HL-60 (cell line): ENCODE measurements around the gene HEATR3.

Experiments used
- SPI1 ChIP-seq: IDR thresholded peaks from 2 replicates; pipeline ENCODE4 v1.6.1; 2012; ENCODE audit warnings: low read depth, mild to moderate bottlenecking, borderline replicate concordance
- TF ChIP-seq, protein P1 (sequence below): IDR thresholded peaks from one replicate; pipeline ENCODE4 v1.5.1; 2011; ENCODE audit warnings: low read length, control low read depth, inconsistent platforms; ENCODE audit not compliant: insufficient read depth

- TF ChIP-seq, protein P1, sequence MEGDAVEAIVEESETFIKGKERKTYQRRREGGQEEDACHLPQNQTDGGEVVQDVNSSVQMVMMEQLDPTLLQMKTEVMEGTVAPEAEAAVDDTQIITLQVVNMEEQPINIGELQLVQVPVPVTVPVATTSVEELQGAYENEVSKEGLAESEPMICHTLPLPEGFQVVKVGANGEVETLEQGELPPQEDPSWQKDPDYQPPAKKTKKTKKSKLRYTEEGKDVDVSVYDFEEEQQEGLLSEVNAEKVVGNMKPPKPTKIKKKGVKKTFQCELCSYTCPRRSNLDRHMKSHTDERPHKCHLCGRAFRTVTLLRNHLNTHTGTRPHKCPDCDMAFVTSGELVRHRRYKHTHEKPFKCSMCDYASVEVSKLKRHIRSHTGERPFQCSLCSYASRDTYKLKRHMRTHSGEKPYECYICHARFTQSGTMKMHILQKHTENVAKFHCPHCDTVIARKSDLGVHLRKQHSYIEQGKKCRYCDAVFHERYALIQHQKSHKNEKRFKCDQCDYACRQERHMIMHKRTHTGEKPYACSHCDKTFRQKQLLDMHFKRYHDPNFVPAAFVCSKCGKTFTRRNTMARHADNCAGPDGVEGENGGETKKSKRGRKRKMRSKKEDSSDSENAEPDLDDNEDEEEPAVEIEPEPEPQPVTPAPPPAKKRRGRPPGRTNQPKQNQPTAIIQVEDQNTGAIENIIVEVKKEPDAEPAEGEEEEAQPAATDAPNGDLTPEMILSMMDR: no peak
- TF ChIP-seq SPI1: no peak
Observed at GRCh38 chr16:50124769-50125168, 59.0 kb downstream of the HEATR3 start.
